ENCODE data around the gene GNB1. TPM values are rescaled to one million over a fixed set of nuclear protein-coding genes. Genes with fewer than 3 reads are reported as not detected.

GNB1 gene
- total and polyA plus RNA-seq, 9 of the 15 experiments (the other 6 are each of a cell fraction or from before 2014, with no cell fraction given): 34.3 to 388 (median 114) TPM

- TF ChIP-seq ZNF518B (CRISPR knock-in tag; IDR thresholded peaks at IDR 0.05) (no peak), ETS1 (conservative IDR thresholded peaks at IDR 0.05; ENCODE audit: control insufficient read depth, low read depth, low read length) (no peak), ZFX (CRISPR knock-in tag; IDR thresholded peaks at IDR 0.05) (peak; percentile 70), SREBF1 (IDR thresholded peaks at IDR 0.05; ENCODE audit: borderline replicate concordance, low read depth, low read length) (no peak), FOXP4 (CRISPR knock-in tag; IDR thresholded peaks at IDR 0.05; ENCODE audit: borderline replicate concordance) (no peak), MLX (CRISPR knock-in tag; conservative IDR thresholded peaks at IDR 0.05) (no peak), DPF2 (IDR thresholded peaks at IDR 0.05) (no peak), ZNF212 (CRISPR knock-in tag; IDR thresholded peaks at IDR 0.05) (no peak), AFF4 (CRISPR knock-in tag; IDR thresholded peaks at IDR 0.05) (0 out of 2 replicates have a peak, but pooled peaks have one; percentile 38), SAP30 (IDR thresholded peaks at IDR 0.05; ENCODE audit: borderline replicate concordance, insufficient read depth, low read depth, low read length, poor library complexity, severe bottlenecking) (no peak), SAFB (IDR thresholded peaks at IDR 0.05; ENCODE audit: borderline replicate concordance, low read depth, low read length) (no peak), TEAD2 (tag; IDR thresholded peaks at IDR 0.05) (no peak), RAD21 (CRISPR knock-in tag; conservative IDR thresholded peaks at IDR 0.05 in 1 of 2, IDR thresholded peaks at IDR 0.05 in 1 of 2) (no peak)
Measured at GRCh38 chr1:1917995-1918900, 27.4 kb upstream of the GNB1 start (continued).
